ENCODE data around the gene WNT5B. TPM values are rescaled to one million over a fixed set of nuclear protein-coding genes. Genes with fewer than 3 reads are reported as not detected.

Gene WNT5B
- total and polyA plus RNA-seq, 2 of the 4 experiments (the other 2 are of a cell fraction): 83.7 to 102 TPM

- TF ChIP-seq NFE2L2 (IDR thresholded peaks at IDR 0.05; ENCODE audit: low read depth, low read length): no peak
Measured at GRCh38 chr12:1640328-1641234, 11.6 kb downstream of the WNT5B start (continued).

- ChIA-PET POLR2A (ENCODE audit: unreplicated experiment) (no interaction called here), CTCF (no interaction called here)
- Histone ChIP-seq H3K27me3 (ENCODE audit: control insufficient read depth, insufficient read depth, low read length) (no peaks in the 10 kb centered on the region), H4K5ac (ENCODE audit: low read depth, low read length) (no peak overlapping the region), H3K4me3 (ENCODE audit: insufficient read depth, low read depth, low read length) (no peak overlapping the region), H3K14ac (replicated peaks; ENCODE audit: low read depth, low read length) (no peak overlapping the region), H2BK120ac (ENCODE audit: low read depth, low read length) (no peak overlapping the region), H3K9me3 (ENCODE audit: control insufficient read depth, insufficient read depth, low read length) (no peaks in the 10 kb centered on the region), H3K9ac (ENCODE audit: low read depth, low read length) (no peak overlapping the region), H3K18ac (ENCODE audit: low read depth, low read length) (no peak overlapping the region), H3K4me1 (ENCODE audit: control insufficient read depth, insufficient read depth, low read length) (peaks cover 9% of the 10 kb centered on the region), H3K79me1 (ENCODE audit: low read depth in 1 of 2, low read length in 2 of 2) (peaks cover 19 to 69% of the 10 kb centered on the region in 2 experiments; a peak in 3 of 4 replicates), H2AFZ (replicated peaks; ENCODE audit: low read length, poor library complexity) (no peak overlapping the region), H3K36me3 (ENCODE audit: control insufficient read depth, insufficient read depth, low read length) (peaks cover 18% of the 10 kb centered on the region), H4K91ac (ENCODE audit: insufficient read depth, low read depth, low read length) (no peak overlapping the region), H3K4me2 (ENCODE audit: low read depth, low read length) (no peak overlapping the region), H2BK15ac (ENCODE audit: low read depth, low read length) (no peak overlapping the region), H3K56ac (ENCODE audit: extremely low read depth, insufficient read depth, low read length) (no peak overlapping the region), H4K20me1 (ENCODE audit: insufficient read depth, low read length) (peaks cover 28% of the 10 kb centered on the region), H3K23ac (ENCODE audit: low read depth, low read length) (no peak overlapping the region), H4K8ac (ENCODE audit: low read depth in 2 of 2, low read length in 2 of 2) (no peak overlapping the region), H2BK5ac (ENCODE audit: low read depth, low read length, poor library complexity, severe bottlenecking) (no peak overlapping the region), H2AK9ac (replicated peaks; ENCODE audit: low read depth, low read length, poor library complexity) (no peak overlapping the region), H2BK20ac (ENCODE audit: low read depth, low read length) (no peak overlapping the region), H3K4ac (ENCODE audit: low read depth, low read length) (no peak overlapping the region), H3K9me1 (ENCODE audit: insufficient read depth, low read length) (peaks cover 5% of the 10 kb centered on the region), H3K27ac (ENCODE audit: insufficient read depth, low read length) (no peak overlapping the region), H2AK5ac (ENCODE audit: low read depth, low read length) (no peak overlapping the region)
- no peak for ATAC-seq (ENCODE audit: low read depth)
- TF ChIP-seq USF2 (IDR thresholded peaks at IDR 0.05; ENCODE audit: low read depth, low read length): no peak
- TF ChIP-seq RAD21 (IDR thresholded peaks at IDR 0.05; ENCODE audit: low read length): no peak
- TF ChIP-seq MAZ (IDR thresholded peaks at IDR 0.05; ENCODE audit: borderline replicate concordance, low read depth, low read length): no peak
- TF ChIP-seq POLR2A (IDR thresholded peaks at IDR 0.05; ENCODE audit: low read depth, low read length): no peak
- TF ChIP-seq MXI1 (IDR thresholded peaks at IDR 0.05; ENCODE audit: borderline replicate concordance, low read depth, low read length): no peak
- TF ChIP-seq SMC3 (IDR thresholded peaks at IDR 0.05; ENCODE audit: low read depth, low read length): no peak
- DNase-seq: no peak
- BruUV-seq (replicated peaks): no TSS peak
- intact Hi-C loops (cut with micrococcal nuclease) (no loop called here), dilution Hi-C loops (cut with HindIII; ENCODE audit: low sequenced_read_pairs, unreplicated experiment) (no loop called here), in situ Hi-C loops (cut with MboI; ENCODE audit: low sequenced_read_pairs) (no loop called here)
- WGBS, 2 experiments (ENCODE audit: extremely low coverage in 2 of 2, insufficient read length in 1 of 2): 80% methylated on average over 3 of the region's 7 CpGs; no CpG with 5 or more reads in 1 of the 2 experiments
Measured at GRCh38 chr12:1642513-1642912, 13.5 kb downstream of the WNT5B start.
